Trophoblast cell (in vitro differentiated cells and primary cell): Measurements from ENCODE around the gene THG1L.
"Not testable (repeated sequence)": the region's sequence is repeated elsewhere in the genome, so short reads cannot be mapped to it uniquely, and the experiment has no call there.

ENCODE experiments used
- DNase-seq, 2 donors: peaks; one replicate each; pipeline ENCODE4 v3.0.0-alpha.2; 2016
- H2AFZ ChIP-seq: 2 replicates; pipeline ENCODE4 v1.6.1; 2013; ENCODE audit warnings: low read length, moderate library complexity, mild to moderate bottlenecking; ENCODE audit not compliant: insufficient read depth, poor library complexity
- H2AK5ac ChIP-seq: 2 replicates; pipeline ENCODE4 v1.6.1; 2013; ENCODE audit warnings: mild to moderate bottlenecking, low read length
- H2BK120ac ChIP-seq: 2 replicates; pipeline ENCODE4 v1.6.1; 2013; ENCODE audit warnings: low read length, mild to moderate bottlenecking, moderate library complexity; ENCODE audit not compliant: insufficient read depth, poor library complexity
- H2BK12ac ChIP-seq: 2 replicates; pipeline ENCODE4 v1.6.1; 2013; ENCODE audit warnings: mild to moderate bottlenecking, low read length, moderate library complexity
- H2BK5ac ChIP-seq: 2 replicates; pipeline ENCODE4 v1.6.1; 2013; ENCODE audit warnings: low read length, low read depth, moderate library complexity, mild to moderate bottlenecking; ENCODE audit not compliant: poor library complexity
- H3K14ac ChIP-seq: 2 replicates; pipeline ENCODE4 v1.6.1; 2013; ENCODE audit warnings: mild to moderate bottlenecking, low read length
- H3K18ac ChIP-seq: 2 replicates; pipeline ENCODE4 v1.6.1; 2013; ENCODE audit warnings: mild to moderate bottlenecking, low read length
- H3K23ac ChIP-seq: 2 replicates; pipeline ENCODE4 v1.6.1; 2013; ENCODE audit warnings: low read length
- H3K27ac ChIP-seq: 2 replicates; pipeline ENCODE4 v1.5.1; 2013; ENCODE audit warnings: low read depth, mild to moderate bottlenecking, inconsistent platforms, low read length, moderate library complexity
- H3K27me3 ChIP-seq: 2 replicates; pipeline ENCODE4 v1.6.1; 2013; ENCODE audit warnings: inconsistent platforms, mild to moderate bottlenecking, low read length, moderate library complexity; ENCODE audit not compliant: insufficient read depth
- H3K36me3 ChIP-seq, 2 experiments: 1 replicate in 1 of 2; 2 replicates in 1 of 2; pipeline ENCODE4 v1.6.1; 2013; ENCODE audit warnings: low read length in 2 of 2, mild to moderate bottlenecking in 2 of 2, moderate library complexity in 1 of 2; ENCODE audit not compliant: insufficient read depth in 2 of 2, control insufficient read depth in 1 of 2
- H3K4ac ChIP-seq: 2 replicates; pipeline ENCODE4 v1.6.1; 2013; ENCODE audit warnings: low read depth, mild to moderate bottlenecking, low read length, moderate library complexity
- H3K4me1 ChIP-seq, 2 experiments: 1 replicate in 1 of 2; 2 replicates in 1 of 2; pipeline ENCODE4 v1.6.1; 2013; ENCODE audit warnings: low read length in 2 of 2, mild to moderate bottlenecking in 2 of 2, moderate library complexity in 1 of 2; ENCODE audit not compliant: insufficient read depth in 2 of 2, control insufficient read depth in 1 of 2
- H3K4me2 ChIP-seq: 2 replicates; pipeline ENCODE4 v1.6.1; 2013; ENCODE audit warnings: inconsistent platforms, mild to moderate bottlenecking, low read length, moderate library complexity
- H3K4me3 ChIP-seq: 2 replicates; pipeline ENCODE4 v1.5.1; 2013; ENCODE audit warnings: mild to moderate bottlenecking, low read depth, low read length, inconsistent platforms
- H3K79me1 ChIP-seq: one replicate; pipeline ENCODE4 v1.6.1; 2013; ENCODE audit warnings: low read length
- H3K79me2 ChIP-seq: 2 replicates; pipeline ENCODE4 v1.6.1; 2013; ENCODE audit warnings: low read length, mild to moderate bottlenecking; ENCODE audit not compliant: control insufficient read depth, insufficient read depth, poor library complexity
- H3K9ac ChIP-seq: 2 replicates; pipeline ENCODE4 v1.6.1; 2013; ENCODE audit warnings: mild to moderate bottlenecking, low read length
- H3K9me3 ChIP-seq: 2 replicates; pipeline ENCODE4 v1.6.1; 2013; ENCODE audit warnings: low read depth, mild to moderate bottlenecking, control low read depth, inconsistent platforms, low read length; ENCODE audit not compliant: insufficient read depth
- H4K12ac ChIP-seq: 2 replicates; pipeline ENCODE4 v1.6.1; 2013; ENCODE audit warnings: low read depth, mild to moderate bottlenecking, low read length, moderate library complexity
- H4K8ac ChIP-seq: 2 replicates; pipeline ENCODE4 v1.6.1; 2013; ENCODE audit warnings: low read depth, mild to moderate bottlenecking, low read length, moderate library complexity
- H4K91ac ChIP-seq: one replicate; pipeline ENCODE4 v1.6.1; 2013; ENCODE audit warnings: low read depth, mild to moderate bottlenecking, low read length, moderate library complexity
- WGBS: extraction: QIAGEN DNeasy Blood & Tissue Kit; methylation state at CpG from one replicate; pipeline ENCODE4 v1.1.7; 2013; ENCODE audit warnings: missing lambda C conversion rate; ENCODE audit not compliant: insufficient read length, insufficient coverage; ENCODE audit errors: extremely low coverage; 5-methylcytosine and 5-hydroxymethylcytosine counted together

The THG1L gene

DNA sequence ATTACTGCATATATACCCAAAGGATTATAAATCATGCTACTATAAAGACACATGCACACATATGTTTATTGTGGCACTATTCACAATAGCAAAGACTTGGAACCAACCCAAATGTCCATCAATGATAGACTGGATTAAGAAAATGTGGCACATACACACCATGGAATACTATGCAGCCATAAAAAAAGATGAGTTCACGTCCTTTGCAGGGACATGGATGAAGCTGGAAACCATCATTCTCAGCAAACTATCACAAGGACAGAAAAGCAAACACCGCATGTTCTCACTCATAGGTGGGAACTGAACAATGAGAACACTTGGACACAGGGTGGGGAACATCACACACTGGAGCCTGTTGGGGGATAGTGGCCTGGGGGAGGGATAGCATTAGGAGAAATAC, 4.6 kb upstream of the THG1L start:
- not testable (repeated sequence) for H2BK12ac ChIP-seq, H3K9me3 ChIP-seq, H3K23ac ChIP-seq, H2BK5ac ChIP-seq, H4K91ac ChIP-seq, H3K18ac ChIP-seq, H3K79me2 ChIP-seq, H3K14ac ChIP-seq, H3K27me3 ChIP-seq, H2BK120ac ChIP-seq, H2AFZ ChIP-seq, H3K36me3 ChIP-seq, H3K4ac ChIP-seq, H3K9ac ChIP-seq, H4K12ac ChIP-seq, H4K8ac ChIP-seq, H3K4me2 ChIP-seq, H3K4me1 ChIP-seq, H3K79me1 ChIP-seq, H3K27ac ChIP-seq, H2AK5ac ChIP-seq, H3K4me3 ChIP-seq, DNase-seq
- no CpG with 5 or more reads among the region's 2 CpGs for WGBS

GRCh38 chr5:157727858-157728257, 3.4 kb upstream of the THG1L start:
- not testable (repeated sequence) for H3K4ac ChIP-seq, H3K18ac ChIP-seq, H2BK12ac ChIP-seq, DNase-seq, H2BK5ac ChIP-seq, H3K14ac ChIP-seq, H3K79me2 ChIP-seq, H3K9me3 ChIP-seq, H3K27ac ChIP-seq, H3K4me2 ChIP-seq, H2AK5ac ChIP-seq, H4K91ac ChIP-seq, H2BK120ac ChIP-seq, H3K36me3 ChIP-seq, H2AFZ ChIP-seq, H3K27me3 ChIP-seq, H3K23ac ChIP-seq, H3K4me3 ChIP-seq, H3K9ac ChIP-seq, H4K12ac ChIP-seq, H3K4me1 ChIP-seq, H3K79me1 ChIP-seq, H4K8ac ChIP-seq
- no CpG with 5 or more reads among the region's 1 CpG for WGBS

DNA sequence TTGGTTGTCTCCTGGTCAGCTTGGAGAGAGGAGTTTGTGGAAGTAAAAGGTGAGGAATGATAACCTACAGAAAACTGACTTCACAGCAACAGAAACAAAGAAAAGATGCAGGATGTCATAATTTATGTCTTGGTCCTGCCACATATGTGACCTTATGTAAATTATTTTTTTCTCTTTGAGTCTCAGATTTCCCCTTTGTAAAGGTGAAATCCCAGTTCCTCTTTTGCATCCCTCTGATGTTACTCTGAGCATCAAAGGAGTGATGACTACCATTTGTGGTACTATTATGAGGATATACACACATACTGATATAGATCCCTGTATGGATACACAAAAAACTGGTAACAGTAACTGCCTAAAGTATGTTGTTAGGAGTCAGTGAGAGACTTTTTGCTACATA, 1.4 kb upstream of the THG1L start:
- H3K27ac ChIP-seq, result no peak overlapping the region
- no peak overlapping the region for H4K8ac ChIP-seq
- no peak overlapping the region for H2BK12ac ChIP-seq
- no peak overlapping the region for H3K4ac ChIP-seq
- H2BK120ac ChIP-seq, result no peak overlapping the region
- H3K14ac ChIP-seq, result no peak overlapping the region
- peaks cover 0 to 2% of the 10 kb centered on the region in 2 experiments for H3K36me3 ChIP-seq
- H4K91ac ChIP-seq, result no peak overlapping the region
- no peak overlapping the region for H3K23ac ChIP-seq
- no peak overlapping the region for H2BK5ac ChIP-seq
- no peak overlapping the region for H2AFZ ChIP-seq
- DNase-seq, result no peak
- H2AK5ac ChIP-seq, result no peak overlapping the region
- no peaks in the 10 kb centered on the region for H3K27me3 ChIP-seq
- H4K12ac ChIP-seq, result no peak overlapping the region
- no peaks in the 10 kb centered on the region for H3K9me3 ChIP-seq
- H3K79me1 ChIP-seq, result peaks cover 2% of the 10 kb centered on the region
- H3K9ac ChIP-seq, result no peak overlapping the region
- H3K4me1 ChIP-seq, result peaks cover 0 to 3% of the 10 kb centered on the region in 2 experiments
- H3K18ac ChIP-seq, result no peak overlapping the region
- H3K79me2 ChIP-seq, result no peaks in the 10 kb centered on the region
- no peak overlapping the region for H3K4me2 ChIP-seq
- H3K4me3 ChIP-seq, result no peak overlapping the region

DNA sequence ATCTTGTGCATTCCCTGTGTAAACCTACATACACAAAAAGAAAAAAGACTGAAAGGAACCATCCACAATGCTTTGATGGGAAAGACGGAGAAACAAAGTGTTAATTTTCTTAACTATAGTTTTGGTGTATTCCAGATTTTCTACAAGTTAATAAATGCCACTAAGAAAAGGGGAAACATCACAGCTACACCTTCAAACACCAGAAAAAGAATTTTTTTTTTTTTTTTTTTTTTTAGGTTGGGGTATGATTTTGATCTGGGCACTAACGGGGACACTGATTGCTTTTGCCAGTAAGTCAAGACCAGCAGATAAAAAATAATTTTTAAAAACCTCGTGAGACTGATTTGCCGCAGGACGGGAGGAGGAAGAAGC, 334 bp upstream of the THG1L start:
- no peaks in the 10 kb centered on the region for H3K27me3 ChIP-seq
- H3K36me3 ChIP-seq, result peaks cover 0 to 4% of the 10 kb centered on the region in 2 experiments
- H4K8ac ChIP-seq, result peak overlapping the region; percentile 86
- H4K91ac ChIP-seq, result no peak overlapping the region
- no CpG with 5 or more reads among the region's 5 CpGs for WGBS
- peak overlapping the region; percentile 83 for H3K4me2 ChIP-seq
- peaks cover 0 to 3% of the 10 kb centered on the region in 2 experiments for H3K4me1 ChIP-seq
- H3K18ac ChIP-seq, result no peak overlapping the region
- H3K79me2 ChIP-seq, result no peaks in the 10 kb centered on the region
- no peak for DNase-seq
- no peak overlapping the region for H3K9ac ChIP-seq
- H2BK120ac ChIP-seq, result no peak overlapping the region
- no peak overlapping the region for H2BK12ac ChIP-seq
- no peak overlapping the region for H2BK5ac ChIP-seq
- peak overlapping the region; percentile 74 for H2AFZ ChIP-seq
- no peak overlapping the region for H3K4ac ChIP-seq
- no peak overlapping the region for H4K12ac ChIP-seq
- no peak overlapping the region for H3K23ac ChIP-seq
- no peak overlapping the region for H3K4me3 ChIP-seq
- peaks cover 2% of the 10 kb centered on the region for H3K79me1 ChIP-seq
- no peak overlapping the region for H3K27ac ChIP-seq
- H2AK5ac ChIP-seq, result no peak overlapping the region
- no peaks in the 10 kb centered on the region for H3K9me3 ChIP-seq
- no peak overlapping the region for H3K14ac ChIP-seq
